Endodermal cell (in vitro differentiated cells): ENCODE measurements around the gene GPR155. TPM values are rescaled to one million over a fixed set of nuclear protein-coding genes. Genes with fewer than 3 reads are reported as not detected.

Source experiments
- DNase-seq: peaks from one replicate; pipeline ENCODE4 v3.0.0-alpha.2; 2017
- H3K27ac ChIP-seq: 2 replicates; pipeline ENCODE4 v1.5.1; 2013; ENCODE audit warnings: mild to moderate bottlenecking, low read depth, low read length, moderate library complexity
- H3K27me3 ChIP-seq: 2 replicates; pipeline ENCODE4 v1.6.1; 2013; ENCODE audit warnings: mild to moderate bottlenecking, low read length, moderate library complexity; ENCODE audit not compliant: insufficient read depth, control insufficient read depth, poor library complexity, severe bottlenecking
- H3K36me3 ChIP-seq: 2 replicates; pipeline ENCODE4 v1.7.0; 2013; ENCODE audit warnings: mild to moderate bottlenecking, low read length, moderate library complexity; ENCODE audit not compliant: control insufficient read depth, insufficient read depth
- H3K4me1 ChIP-seq: one replicate; pipeline ENCODE4 v1.7.0; 2013; ENCODE audit warnings: low read length; ENCODE audit not compliant: control insufficient read depth, insufficient read depth
- H3K4me3 ChIP-seq: 2 replicates; pipeline ENCODE4 v1.5.1; 2013; ENCODE audit warnings: mild to moderate bottlenecking, low read length, moderate library complexity
- H3K9ac ChIP-seq: 2 replicates; pipeline ENCODE4 v1.6.1; 2013; ENCODE audit warnings: mild to moderate bottlenecking, low read length, moderate library complexity; ENCODE audit not compliant: poor library complexity, severe bottlenecking; ENCODE audit errors: extremely low read depth
- H3K9me3 ChIP-seq: 2 replicates; pipeline ENCODE4 v1.6.1; 2013; ENCODE audit warnings: mild to moderate bottlenecking, low read length, moderate library complexity; ENCODE audit not compliant: control insufficient read depth
- H3K27ac Mint-ChIP-seq: 2 replicates; pipeline ENCODE4 v1.8.0; 2020; ENCODE audit warnings: mixed read lengths
- H3K27me3 Mint-ChIP-seq: 2 replicates; pipeline ENCODE4 v1.8.0; 2021; ENCODE audit warnings: mild to moderate bottlenecking, mixed read lengths; ENCODE audit not compliant: insufficient read depth
- H3K36me3 Mint-ChIP-seq: 2 replicates; pipeline ENCODE4 v1.8.0; 2020; ENCODE audit warnings: low read depth, mixed read lengths
- H3K4me1 Mint-ChIP-seq: 2 replicates; pipeline ENCODE4 v1.8.0; 2020; ENCODE audit warnings: mixed read lengths
- H3K4me3 Mint-ChIP-seq: 2 replicates; pipeline ENCODE4 v1.8.0; 2020; ENCODE audit warnings: mild to moderate bottlenecking, moderate library complexity, mixed read lengths
- H3K9me3 Mint-ChIP-seq: 2 replicates; pipeline ENCODE4 v1.8.0; 2020; ENCODE audit warnings: mild to moderate bottlenecking, mixed read lengths
- WGBS, 2 experiments: methylation state at CpG; one replicate each; pipeline versions ENCODE4 v1.1.5 to v1.1.7; 2013; ENCODE audit warnings: missing lambda C conversion rate in 2 of 2, mixed read lengths in 1 of 2; ENCODE audit not compliant: insufficient coverage in 1 of 2, insufficient read length in 1 of 2; 5-methylcytosine and 5-hydroxymethylcytosine counted together
- total RNA-seq, 2 donors: library from RNA; stranded (reverse); fragmentation: NEBNext Ultra II Directional in 1 of 2; extraction: Animal tissue kit (Norgen Biotek cat#: 25700) in 1 of 2; gene quantifications; 2 replicates in 1 of 2; 3 replicates in 1 of 2; pipeline ENCODE4 v1.2.1, GENCODE V29; 2021
- TF ChIP-seq, protein P1 (sequence below): fragments of 200-600 bp; sonication (generic); conservative IDR thresholded peaks from 2 replicates; pipeline ENCODE4 v1.5.0; 2021; ENCODE audit warnings: antibody characterized with exemption, mild to moderate bottlenecking

The GPR155 gene
- total RNA-seq, 2 donors from 2014 or later: 0.22 to 0.88 TPM

DNA sequence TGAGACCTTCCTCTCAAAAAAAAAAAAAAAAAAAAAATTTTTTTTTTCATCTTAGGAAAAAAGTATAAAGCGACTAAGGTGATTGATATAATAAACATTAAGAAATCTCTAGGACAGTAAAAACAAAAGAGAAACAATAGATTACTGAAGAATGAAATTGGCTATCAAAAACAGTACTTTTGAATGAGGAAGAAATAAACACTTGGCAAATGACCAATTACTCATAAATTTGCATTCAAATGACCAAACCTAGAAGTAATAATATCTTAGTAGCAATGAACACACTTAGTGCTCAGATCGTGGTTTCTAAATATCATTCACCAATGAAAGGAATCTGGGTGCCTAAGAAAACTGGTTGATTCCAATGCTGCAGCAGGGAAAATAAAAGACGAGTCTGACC, 101.6 kb downstream of the GPR155 start:
- Mint-ChIP-seq H3K4me3 (no peak overlapping the region), H3K27me3 (no peaks in the 10 kb centered on the region)
- TF ChIP-seq, protein P1, sequence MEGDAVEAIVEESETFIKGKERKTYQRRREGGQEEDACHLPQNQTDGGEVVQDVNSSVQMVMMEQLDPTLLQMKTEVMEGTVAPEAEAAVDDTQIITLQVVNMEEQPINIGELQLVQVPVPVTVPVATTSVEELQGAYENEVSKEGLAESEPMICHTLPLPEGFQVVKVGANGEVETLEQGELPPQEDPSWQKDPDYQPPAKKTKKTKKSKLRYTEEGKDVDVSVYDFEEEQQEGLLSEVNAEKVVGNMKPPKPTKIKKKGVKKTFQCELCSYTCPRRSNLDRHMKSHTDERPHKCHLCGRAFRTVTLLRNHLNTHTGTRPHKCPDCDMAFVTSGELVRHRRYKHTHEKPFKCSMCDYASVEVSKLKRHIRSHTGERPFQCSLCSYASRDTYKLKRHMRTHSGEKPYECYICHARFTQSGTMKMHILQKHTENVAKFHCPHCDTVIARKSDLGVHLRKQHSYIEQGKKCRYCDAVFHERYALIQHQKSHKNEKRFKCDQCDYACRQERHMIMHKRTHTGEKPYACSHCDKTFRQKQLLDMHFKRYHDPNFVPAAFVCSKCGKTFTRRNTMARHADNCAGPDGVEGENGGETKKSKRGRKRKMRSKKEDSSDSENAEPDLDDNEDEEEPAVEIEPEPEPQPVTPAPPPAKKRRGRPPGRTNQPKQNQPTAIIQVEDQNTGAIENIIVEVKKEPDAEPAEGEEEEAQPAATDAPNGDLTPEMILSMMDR: no peak

DNA sequence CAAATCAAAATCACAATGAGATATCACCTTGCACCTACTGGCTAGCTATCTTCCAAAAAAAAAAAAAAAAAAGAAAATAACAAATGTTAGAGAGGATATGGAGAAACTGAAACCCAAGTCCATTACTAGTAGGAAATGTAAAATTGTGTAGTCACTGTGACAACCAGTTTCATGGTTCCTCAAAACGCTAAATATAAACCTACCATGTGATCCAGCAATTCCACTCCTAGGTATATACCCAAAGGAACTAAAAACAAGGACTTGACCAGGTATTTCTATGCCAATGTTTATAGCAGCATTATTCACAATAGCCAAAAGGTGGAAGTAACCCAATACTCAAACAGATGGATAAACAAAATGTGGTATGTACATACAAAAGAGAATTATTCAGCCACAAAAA, 103.0 kb downstream of the GPR155 start:
- no peaks in the 10 kb centered on the region for H3K4me1 ChIP-seq
- Mint-ChIP-seq H3K36me3 (peaks cover 32% of the 10 kb centered on the region), H3K27ac (no peak overlapping the region), H3K4me1 (no peaks in the 10 kb centered on the region), H3K9me3 (no peaks in the 10 kb centered on the region), H3K27me3 (no peaks in the 10 kb centered on the region), H3K4me3 (no peak overlapping the region)
- H3K27ac ChIP-seq: no peak overlapping the region
- 88% methylated on average over 1 of the region's 1 CpG; no CpG with 5 or more reads in 1 of the 2 experiments for WGBS, 2 experiments
- TF ChIP-seq, protein P1: no peak
- DNase-seq: no peak
- no peak overlapping the region for H3K4me3 ChIP-seq
- H3K9ac ChIP-seq: no peak overlapping the region
- H3K27me3 ChIP-seq: no peaks in the 10 kb centered on the region
- H3K9me3 ChIP-seq: no peaks in the 10 kb centered on the region
- peaks cover 35% of the 10 kb centered on the region for H3K36me3 ChIP-seq

More for the DNA sequence above, 101.6 kb downstream of the GPR155 start:
- Histone ChIP-seq H3K9me3 (no peaks in the 10 kb centered on the region), H3K27ac (no peak overlapping the region), H3K4me3 (no peak overlapping the region), H3K4me1 (no peaks in the 10 kb centered on the region), H3K36me3 (peaks cover 32% of the 10 kb centered on the region), H3K9ac (no peak overlapping the region), H3K27me3 (no peaks in the 10 kb centered on the region)
- 95 to 100% methylated on average over 2 of the region's 3 CpGs for WGBS, 2 experiments
- H3K9me3 Mint-ChIP-seq: no peaks in the 10 kb centered on the region
- no peaks in the 10 kb centered on the region for H3K4me1 Mint-ChIP-seq
- H3K36me3 Mint-ChIP-seq: peaks cover 45% of the 10 kb centered on the region
- no peak overlapping the region for H3K27ac Mint-ChIP-seq
- DNase-seq: no peak

Other genes with a start within 250 kb of the GPR155 start
- gene OLA1, start 238.5 kb downstream of the GPR155 start, total RNA-seq: 100 to 1,000 TPM; 127 to 181 TPM
- gene SP9, start 152.1 kb downstream of the GPR155 start, total RNA-seq: not detected
- 10 to 100 TPM; 11.4 to 13.6 TPM for gene SCRN3, start 91.3 kb downstream of the GPR155 start, total RNA-seq
- gene WIPF1, start 110.8 kb upstream of the GPR155 start, total RNA-seq: 10 to 100 TPM; 21.5 to 28.5 TPM